ENCODE measurements around the gene DGKE.

DNA sequence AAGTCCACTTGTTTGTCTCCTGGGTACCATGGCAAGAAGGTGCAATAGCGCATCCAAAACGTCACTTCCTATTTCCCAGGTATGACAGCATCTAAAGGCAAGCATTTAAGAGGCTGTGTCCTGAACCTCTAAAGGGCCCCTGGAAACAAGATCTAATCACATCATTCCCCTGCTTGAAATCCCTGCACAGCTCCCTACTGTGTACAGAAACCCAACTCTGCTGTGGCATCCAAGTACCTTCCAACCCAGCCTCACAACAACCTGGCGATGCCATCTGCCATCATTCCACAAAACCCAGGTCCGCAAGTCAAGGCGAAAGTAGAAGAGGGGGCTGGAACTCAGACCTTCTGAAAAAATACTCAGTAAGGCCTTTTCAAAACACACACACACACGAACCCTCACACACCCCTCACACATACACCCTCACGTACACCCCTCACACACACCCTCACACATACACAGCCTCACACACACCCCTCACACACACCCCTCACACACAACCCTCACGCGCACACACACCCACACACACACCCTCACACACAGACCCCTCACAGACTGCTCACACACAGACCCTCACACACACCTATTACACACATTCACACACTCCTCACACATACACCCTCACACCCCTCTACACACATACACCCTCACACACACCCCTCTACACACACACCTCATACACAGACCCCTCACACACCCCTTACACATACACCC is 24.7 kb upstream of the DGKE start:
- TF ChIP-seq POLR2A (IDR thresholded peaks at IDR 0.05) (no peak), POLR2AphosphoS5 (IDR thresholded peaks at IDR 0.05) (no peak), EP300 (IDR thresholded peaks at IDR 0.05) (no peak)
- TF ChIP-seq, protein P1, sequence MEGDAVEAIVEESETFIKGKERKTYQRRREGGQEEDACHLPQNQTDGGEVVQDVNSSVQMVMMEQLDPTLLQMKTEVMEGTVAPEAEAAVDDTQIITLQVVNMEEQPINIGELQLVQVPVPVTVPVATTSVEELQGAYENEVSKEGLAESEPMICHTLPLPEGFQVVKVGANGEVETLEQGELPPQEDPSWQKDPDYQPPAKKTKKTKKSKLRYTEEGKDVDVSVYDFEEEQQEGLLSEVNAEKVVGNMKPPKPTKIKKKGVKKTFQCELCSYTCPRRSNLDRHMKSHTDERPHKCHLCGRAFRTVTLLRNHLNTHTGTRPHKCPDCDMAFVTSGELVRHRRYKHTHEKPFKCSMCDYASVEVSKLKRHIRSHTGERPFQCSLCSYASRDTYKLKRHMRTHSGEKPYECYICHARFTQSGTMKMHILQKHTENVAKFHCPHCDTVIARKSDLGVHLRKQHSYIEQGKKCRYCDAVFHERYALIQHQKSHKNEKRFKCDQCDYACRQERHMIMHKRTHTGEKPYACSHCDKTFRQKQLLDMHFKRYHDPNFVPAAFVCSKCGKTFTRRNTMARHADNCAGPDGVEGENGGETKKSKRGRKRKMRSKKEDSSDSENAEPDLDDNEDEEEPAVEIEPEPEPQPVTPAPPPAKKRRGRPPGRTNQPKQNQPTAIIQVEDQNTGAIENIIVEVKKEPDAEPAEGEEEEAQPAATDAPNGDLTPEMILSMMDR (IDR thresholded peaks at IDR 0.05), result no peak
